ENCODE measurements around the gene DHX29.

DHX29 gene

GRCh38 chr5:55333017-55333416 lies 25.5 kb upstream of the DHX29 start:
- DNase-seq (ENCODE audit: low spot score) = no peak
- ChIA-PET POLR2A (ENCODE audit: low non-redundant PET) (no interaction called here), CTCF (interaction anchor here (0.6 kb wide), 1 partner anchor 31 kb away, joined by 3 read pairs; no protein-coding TSS in a partner anchor)
- no peak overlapping the region for H3K27ac ChIP-seq
- no peak for TF ChIP-seq CTCF (conservative IDR thresholded peaks at IDR 0.05; ENCODE audit: low read depth)

GRCh38 chr5:55331321-55331720 lies 23.8 kb upstream of the DHX29 start:
- H3K27ac ChIP-seq = no peak overlapping the region
- TF ChIP-seq CTCF (conservative IDR thresholded peaks at IDR 0.05; ENCODE audit: low read depth) = no peak
- ChIA-PET POLR2A (ENCODE audit: low non-redundant PET) (no interaction called here), CTCF (interaction anchor here (0.7 kb wide), 1 partner anchor 911 kb away, joined by 3 read pairs; no protein-coding TSS in a partner anchor)
- no peak for DNase-seq (ENCODE audit: low spot score)

GRCh38 chr5:55327281-55327680 lies 19.8 kb upstream of the DHX29 start:
- DNase-seq (ENCODE audit: low spot score) = no peak
- TF ChIP-seq CTCF (conservative IDR thresholded peaks at IDR 0.05; ENCODE audit: low read depth) = no peak
- ChIA-PET POLR2A (ENCODE audit: low non-redundant PET) (no interaction called here), CTCF (interaction anchor here (0.6 to 0.7 kb wide), 2 partner anchors 18 to 887 kb away, joined by 4 read pairs; no protein-coding TSS in a partner anchor)
- H3K27ac ChIP-seq = no peak overlapping the region

GRCh38 chr5:55325621-55326020 lies 18.1 kb upstream of the DHX29 start:
- POLR2A ChIA-PET (ENCODE audit: low non-redundant PET) = no interaction called here

GRCh38 chr5:55324815-55325418 lies 17.4 kb upstream of the DHX29 start:
- peak overlapping the region; percentile 34; the same call in 1 of the 2 replicates for H3K27ac ChIP-seq
- peak; percentile 90 for TF ChIP-seq CTCF (conservative IDR thresholded peaks at IDR 0.05; ENCODE audit: low read depth)
- DNase-seq (ENCODE audit: low spot score) = peak; percentile 54
- ChIA-PET CTCF (interaction anchor here (0.6 to 2.1 kb wide), 4 partner anchors 73 to 373 kb away, joined by 3 to 8 read pairs (median 4); no protein-coding TSS in a partner anchor), POLR2A (ENCODE audit: low non-redundant PET) (no interaction called here)

More at GRCh38 chr5:55325621-55326020, 18.1 kb upstream of the DHX29 start:
- DNase-seq (ENCODE audit: low spot score) = no peak
- CTCF ChIA-PET = interaction anchor here (0.6 to 2.1 kb wide), 3 partner anchors 366 to 1015 kb away, joined by 3 to 8 read pairs (median 6); partner anchors contain the start of gene ARL15
- H3K27ac ChIP-seq = no peak overlapping the region
- no peak for TF ChIP-seq CTCF (conservative IDR thresholded peaks at IDR 0.05; ENCODE audit: low read depth)

GRCh38 chr5:55324006-55324405 lies 16.5 kb upstream of the DHX29 start:
- no peak overlapping the region for H3K27ac ChIP-seq
- no peak for TF ChIP-seq CTCF (conservative IDR thresholded peaks at IDR 0.05; ENCODE audit: low read depth)
- ChIA-PET CTCF (interaction anchor here (2.1 kb wide), 1 partner anchor 368 kb away, joined by 6 read pairs; no protein-coding TSS in a partner anchor), POLR2A (ENCODE audit: low non-redundant PET) (no interaction called here)
- DNase-seq (ENCODE audit: low spot score) = no peak
